IgD-negative memory B cell (primary cell): ENCODE data around the gene LOXHD1. TPM values are rescaled to one million over a fixed set of nuclear protein-coding genes. Genes with fewer than 3 reads are reported as not detected.

Experiments used
- H3K27ac Mint-ChIP-seq, 3 donors: one replicate each; pipeline ENCODE4 v1.8.0; 2020 to 2022; ENCODE audit warnings: mild to moderate bottlenecking in 3 of 3, mixed read lengths in 3 of 3, moderate library complexity in 1 of 3
- H3K27me3 Mint-ChIP-seq: one replicate; pipeline ENCODE4 v1.8.0; 2021; ENCODE audit warnings: mixed read lengths
- H3K36me3 Mint-ChIP-seq: one replicate; pipeline ENCODE4 v1.8.0; 2020; ENCODE audit warnings: mild to moderate bottlenecking, mixed read lengths
- H3K4me1 Mint-ChIP-seq, 3 donors: one replicate each; pipeline ENCODE4 v1.8.0; 2020 to 2022; ENCODE audit warnings: mixed read lengths in 3 of 3, mild to moderate bottlenecking in 1 of 3
- H3K4me3 Mint-ChIP-seq, 4 donors: one replicate each; pipeline ENCODE4 v1.8.0; 2020 to 2022; ENCODE audit warnings: mild to moderate bottlenecking in 4 of 4, mixed read lengths in 4 of 4, moderate library complexity in 3 of 4
- H3K9me3 Mint-ChIP-seq, 3 donors: one replicate each; pipeline ENCODE4 v1.8.0; 2020 to 2021; ENCODE audit warnings: mixed read lengths in 3 of 3, mild to moderate bottlenecking in 1 of 3
- polyA plus RNA-seq: library from polyadenylated mRNA; unstranded; fragments of 300-500 nt; fragmentation: Illumina TruSeq; gene quantifications from one replicate; pipeline ENCODE4 v1.2.3, GENCODE V29; 2021

Gene LOXHD1
- polyA plus RNA-seq, 1 donor from 2014 or later: not detected

GRCh38 chr18:46484971-46485370 is 172.0 kb downstream of the LOXHD1 start:
- H3K9me3 Mint-ChIP-seq: peaks cover 0 to 8% (median 0%) of the 10 kb centered on the region in 3 donors
- H3K4me3 Mint-ChIP-seq: no peak overlapping the region
- H3K27me3 Mint-ChIP-seq: peaks cover 8% of the 10 kb centered on the region
- no peak overlapping the region for H3K27ac Mint-ChIP-seq
- H3K36me3 Mint-ChIP-seq: peaks cover 1% of the 10 kb centered on the region
- H3K4me1 Mint-ChIP-seq: no peaks in the 10 kb centered on the region

- Mint-ChIP-seq H3K36me3 (peaks cover 1% of the 10 kb centered on the region), H3K4me1 (no peaks in the 10 kb centered on the region), H3K4me3 (no peak overlapping the region), H3K9me3 (peaks cover 0 to 8% (median 0%) of the 10 kb centered on the region in 3 donors), H3K27ac (no peak overlapping the region), H3K27me3 (peaks cover 8% of the 10 kb centered on the region)
Observed at GRCh38 chr18:46482831-46483230, 174.2 kb downstream of the LOXHD1 start.

- H3K4me1 Mint-ChIP-seq: no peaks in the 10 kb centered on the region
- H3K27me3 Mint-ChIP-seq: peaks cover 8% of the 10 kb centered on the region
- peaks cover 1% of the 10 kb centered on the region for H3K36me3 Mint-ChIP-seq
- peak overlapping the region in 1 of 4 donors; percentile 51 for H3K4me3 Mint-ChIP-seq
- H3K9me3 Mint-ChIP-seq: peaks cover 0 to 8% (median 0%) of the 10 kb centered on the region in 3 donors
- no peak overlapping the region for H3K27ac Mint-ChIP-seq
Observed at GRCh38 chr18:46481847-46482245, 175.2 kb downstream of the LOXHD1 start.

- H3K4me1 Mint-ChIP-seq: no peaks in the 10 kb centered on the region
- H3K9me3 Mint-ChIP-seq: peaks cover 0 to 8% (median 0%) of the 10 kb centered on the region in 3 donors
- H3K4me3 Mint-ChIP-seq: peak overlapping the region in 1 of 4 donors; percentile 51
- H3K27me3 Mint-ChIP-seq: peaks cover 8% of the 10 kb centered on the region
- H3K36me3 Mint-ChIP-seq: peaks cover 1% of the 10 kb centered on the region
- no peak overlapping the region for H3K27ac Mint-ChIP-seq
Observed at GRCh38 chr18:46481048-46481846, 175.8 kb downstream of the LOXHD1 start.

- no peak overlapping the region for H3K27ac Mint-ChIP-seq
- H3K27me3 Mint-ChIP-seq: peaks cover 8% of the 10 kb centered on the region
- no peaks in the 10 kb centered on the region for H3K4me1 Mint-ChIP-seq
- H3K4me3 Mint-ChIP-seq: no peak overlapping the region
- H3K36me3 Mint-ChIP-seq: peaks cover 1% of the 10 kb centered on the region
- peaks cover 0 to 8% (median 0%) of the 10 kb centered on the region in 3 donors for H3K9me3 Mint-ChIP-seq
Observed at GRCh38 chr18:46480226-46480625, 176.8 kb downstream of the LOXHD1 start.

- Mint-ChIP-seq H3K9me3 (peaks cover 0 to 8% (median 0%) of the 10 kb centered on the region in 3 donors), H3K27me3 (peaks cover 4% of the 10 kb centered on the region), H3K4me1 (no peaks in the 10 kb centered on the region), H3K27ac (no peak overlapping the region), H3K36me3 (peaks cover 1% of the 10 kb centered on the region), H3K4me3 (no peak overlapping the region)
Observed at GRCh38 chr18:46478796-46479195, 178.2 kb downstream of the LOXHD1 start.

GRCh38 chr18:46477425-46478011 is 179.5 kb downstream of the LOXHD1 start:
- H3K27ac Mint-ChIP-seq: no peak overlapping the region
- no peak overlapping the region for H3K4me3 Mint-ChIP-seq
- peaks cover 1% of the 10 kb centered on the region for H3K36me3 Mint-ChIP-seq
- peaks cover 6% of the 10 kb centered on the region for H3K27me3 Mint-ChIP-seq
- no peaks in the 10 kb centered on the region for H3K4me1 Mint-ChIP-seq
- H3K9me3 Mint-ChIP-seq: peaks cover 0 to 3% (median 0%) of the 10 kb centered on the region in 3 donors

- H3K4me3 Mint-ChIP-seq: no peak overlapping the region
Observed at GRCh38 chr18:46475390-46475752, 181.6 kb downstream of the LOXHD1 start.

GRCh38 chr18:46474487-46475389 is 182.3 kb downstream of the LOXHD1 start:
- Mint-ChIP-seq H3K4me3 (no peak overlapping the region), H3K36me3 (no peaks in the 10 kb centered on the region), H3K9me3 (no peaks in the 10 kb centered on the region), H3K4me1 (no peaks in the 10 kb centered on the region), H3K27ac (no peak overlapping the region), H3K27me3 (peaks cover 7% of the 10 kb centered on the region)

More at GRCh38 chr18:46475390-46475752, 181.6 kb downstream of the LOXHD1 start:
- no peaks in the 10 kb centered on the region for H3K4me1 Mint-ChIP-seq
- no peak overlapping the region for H3K27ac Mint-ChIP-seq
- H3K9me3 Mint-ChIP-seq: no peaks in the 10 kb centered on the region
- no peaks in the 10 kb centered on the region for H3K36me3 Mint-ChIP-seq
- H3K27me3 Mint-ChIP-seq: peaks cover 9% of the 10 kb centered on the region

GRCh38 chr18:46471809-46472498 is 185.1 kb downstream of the LOXHD1 start:
- Mint-ChIP-seq H3K4me3 (no peak overlapping the region), H3K36me3 (no peaks in the 10 kb centered on the region), H3K27me3 (peaks cover 13% of the 10 kb centered on the region), H3K27ac (no peak overlapping the region), H3K9me3 (no peaks in the 10 kb centered on the region), H3K4me1 (no peaks in the 10 kb centered on the region)

- no peaks in the 10 kb centered on the region for H3K9me3 Mint-ChIP-seq
- H3K27me3 Mint-ChIP-seq: peaks cover 14% of the 10 kb centered on the region
- no peaks in the 10 kb centered on the region for H3K36me3 Mint-ChIP-seq
- H3K4me1 Mint-ChIP-seq: no peaks in the 10 kb centered on the region
- no peak overlapping the region for H3K27ac Mint-ChIP-seq
- no peak overlapping the region for H3K4me3 Mint-ChIP-seq
Observed at GRCh38 chr18:46470714-46471113, 186.3 kb downstream of the LOXHD1 start.

- Mint-ChIP-seq H3K4me3 (no peak overlapping the region), H3K27ac (no peak overlapping the region), H3K9me3 (no peaks in the 10 kb centered on the region), H3K4me1 (no peaks in the 10 kb centered on the region), H3K36me3 (no peaks in the 10 kb centered on the region), H3K27me3 (peaks cover 19% of the 10 kb centered on the region)
Observed at GRCh38 chr18:46469186-46469915, 187.7 kb downstream of the LOXHD1 start.

- Mint-ChIP-seq H3K27me3 (peaks cover 19% of the 10 kb centered on the region), H3K27ac (no peak overlapping the region), H3K9me3 (no peaks in the 10 kb centered on the region), H3K4me3 (peak overlapping the region in 1 of 4 donors; percentile 60), H3K36me3 (no peaks in the 10 kb centered on the region), H3K4me1 (no peaks in the 10 kb centered on the region)
Observed at GRCh38 chr18:46468426-46469180, 188.4 kb downstream of the LOXHD1 start.
